NOMO-1 (cell line): Measurements from ENCODE around the gene TMOD1.
"Not testable (repeated sequence)": the region's sequence is repeated elsewhere in the genome, so short reads cannot be mapped to it uniquely, and the experiment has no call there.

ENCODE experiments used
- DNase-seq, 2 experiments: peaks; one replicate each; lab custom pipeline; 2025; ENCODE audit not compliant: unreplicated experiment in 2 of 2; lab: John Stamatoyannopoulos, UW

The TMOD1 gene

DNA sequence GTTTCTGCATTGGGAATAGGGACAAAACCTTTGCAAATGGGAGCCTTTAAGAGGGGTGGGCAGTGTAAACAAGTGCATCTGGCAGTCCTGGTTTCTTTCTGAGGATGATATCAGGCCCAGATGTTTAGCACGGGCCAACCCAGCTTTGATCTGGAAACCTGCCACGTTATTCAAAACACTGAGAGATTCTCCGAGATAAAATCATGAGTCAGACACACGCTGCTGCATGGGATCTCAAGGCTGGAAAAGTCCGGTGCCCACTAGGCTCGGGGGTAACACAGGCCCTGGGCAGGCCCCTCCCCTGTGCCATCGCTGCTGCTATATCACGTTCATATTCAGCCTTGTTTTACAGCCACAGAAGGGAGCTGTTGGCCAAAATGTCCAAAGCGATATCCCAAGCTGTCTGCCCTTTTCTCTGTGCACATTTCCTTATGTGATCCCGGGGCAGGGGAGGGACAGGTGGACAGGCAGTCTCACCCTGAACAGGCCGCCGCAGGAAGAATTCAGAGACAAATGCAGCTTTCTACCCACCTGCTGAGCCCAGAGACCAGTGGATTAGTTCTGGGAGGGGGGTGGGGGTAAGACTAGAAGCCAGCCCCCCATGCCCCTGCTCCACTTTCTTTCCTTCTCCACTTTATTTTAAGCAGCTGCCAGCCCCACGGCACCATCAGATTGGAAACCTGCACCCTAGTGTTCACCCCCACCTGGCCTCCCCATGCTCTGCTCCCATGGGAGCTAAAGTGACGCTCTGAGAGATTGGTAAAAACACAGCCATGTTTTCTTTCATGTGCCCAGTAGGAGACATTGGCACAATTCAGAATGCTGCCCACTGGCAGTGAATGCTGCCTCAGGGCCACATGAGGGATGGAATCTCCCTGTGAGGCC, 63.1 kb downstream of the TMOD1 start:
- DNase-seq = no peak

DNA sequence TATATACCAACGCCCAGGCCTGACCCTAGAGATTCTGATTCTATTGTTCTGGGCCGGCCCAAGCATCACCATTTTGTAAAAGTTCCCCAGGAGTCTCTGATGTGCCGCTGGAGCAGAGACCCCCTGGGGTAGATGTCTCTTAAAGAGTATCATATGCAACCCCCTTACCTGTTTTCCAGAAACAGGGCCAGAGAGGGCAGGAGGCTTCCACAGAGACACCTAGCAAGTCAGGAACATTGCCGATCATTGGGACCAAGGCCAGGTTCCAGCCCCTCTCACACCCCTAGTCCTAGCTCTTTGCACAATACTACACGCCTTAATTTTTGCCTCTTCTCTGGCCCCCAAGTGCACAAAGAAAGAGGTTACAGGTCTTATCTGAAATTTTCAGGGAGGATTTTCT, 63.8 kb downstream of the TMOD1 start:
- no peak for DNase-seq

DNA sequence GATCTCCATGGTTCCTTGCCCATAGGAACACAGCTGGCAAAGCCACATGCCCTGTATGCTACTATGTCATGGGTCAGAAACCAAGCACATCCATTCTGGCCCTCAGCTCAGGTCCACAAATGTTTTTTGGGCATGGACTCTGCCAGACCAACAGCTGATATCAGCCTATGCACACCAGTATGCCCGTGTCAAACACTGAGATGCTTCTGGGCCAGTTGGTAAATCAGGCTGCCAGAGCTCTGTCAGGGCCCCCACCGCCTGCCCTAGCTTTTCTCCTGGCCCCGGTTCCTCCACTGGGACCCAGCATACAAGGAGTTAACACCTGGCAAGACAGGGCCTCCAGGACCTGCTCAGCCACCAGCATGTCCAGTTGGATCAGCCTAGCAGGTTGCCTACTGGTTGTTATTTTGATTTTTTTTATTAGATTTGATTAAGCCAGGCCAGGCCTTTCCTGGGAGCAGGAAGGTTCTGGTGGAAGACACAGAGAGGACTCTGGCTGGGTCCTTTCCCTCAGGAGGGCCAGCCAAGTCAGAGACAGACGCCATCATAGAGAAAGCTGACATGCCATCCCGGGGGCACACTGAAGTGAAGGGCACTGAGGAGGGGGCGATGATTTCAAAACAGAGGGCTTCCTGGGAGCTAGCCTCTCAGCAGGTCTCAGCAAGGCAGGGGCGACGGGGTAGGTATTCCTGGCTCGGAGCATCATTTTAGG, 65.9 kb downstream of the TMOD1 start:
- DNase-seq = no peak

DNA sequence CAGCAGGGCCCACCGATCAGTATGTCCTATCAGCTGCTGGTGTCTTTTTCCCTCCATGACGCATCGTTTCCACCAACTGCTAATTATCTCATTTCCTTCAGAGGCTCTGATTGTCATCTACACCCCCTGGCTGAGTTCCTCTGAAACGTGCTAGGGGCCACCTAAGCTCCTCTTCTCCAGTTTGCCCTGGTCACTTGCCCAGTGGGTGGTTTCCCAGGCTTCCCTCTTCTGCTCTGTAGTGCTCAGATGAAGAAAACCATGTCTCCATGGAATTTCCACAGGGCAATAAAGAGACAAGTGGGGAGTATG, 66.4 kb downstream of the TMOD1 start:
- DNase-seq = no peak

DNA sequence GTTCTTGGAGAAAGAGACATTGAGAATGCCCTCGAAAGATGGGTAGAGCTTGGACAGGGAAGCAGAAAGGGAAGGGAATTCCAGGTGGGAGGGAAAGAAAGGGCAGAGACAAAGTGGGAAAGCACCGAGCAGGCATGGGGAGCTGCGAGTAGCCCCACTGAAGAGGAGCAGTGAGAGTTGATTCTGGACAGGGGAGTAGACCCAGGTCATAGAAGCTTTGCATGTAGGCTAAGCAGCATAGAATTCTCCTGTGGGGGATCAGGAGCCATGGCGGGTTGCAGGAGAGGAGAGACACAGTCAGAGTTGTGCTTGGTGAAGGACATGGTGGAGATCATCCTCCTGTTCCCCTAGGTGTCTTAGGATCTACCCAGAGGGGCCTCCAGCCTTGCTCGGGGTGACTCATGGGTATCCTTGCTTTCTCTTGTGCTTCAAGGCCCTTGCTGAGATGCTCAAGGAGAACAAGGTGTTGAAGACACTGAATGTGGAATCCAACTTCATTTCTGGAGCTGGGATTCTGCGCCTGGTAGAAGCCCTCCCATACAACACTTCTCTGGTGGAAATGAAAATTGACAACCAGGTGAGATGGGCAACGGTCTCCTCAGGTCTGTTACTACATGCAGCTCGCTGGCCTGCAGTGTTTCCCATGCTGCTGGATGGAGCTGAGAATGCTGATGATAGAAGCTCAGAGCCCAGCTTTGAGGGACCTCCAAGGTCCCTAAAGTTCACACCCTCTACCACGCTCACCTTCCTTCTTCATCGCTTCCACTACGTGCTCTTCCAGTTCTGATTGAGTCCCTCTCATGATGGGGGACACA, 67.2 kb downstream of the TMOD1 start:
- DNase-seq = no peak

DNA sequence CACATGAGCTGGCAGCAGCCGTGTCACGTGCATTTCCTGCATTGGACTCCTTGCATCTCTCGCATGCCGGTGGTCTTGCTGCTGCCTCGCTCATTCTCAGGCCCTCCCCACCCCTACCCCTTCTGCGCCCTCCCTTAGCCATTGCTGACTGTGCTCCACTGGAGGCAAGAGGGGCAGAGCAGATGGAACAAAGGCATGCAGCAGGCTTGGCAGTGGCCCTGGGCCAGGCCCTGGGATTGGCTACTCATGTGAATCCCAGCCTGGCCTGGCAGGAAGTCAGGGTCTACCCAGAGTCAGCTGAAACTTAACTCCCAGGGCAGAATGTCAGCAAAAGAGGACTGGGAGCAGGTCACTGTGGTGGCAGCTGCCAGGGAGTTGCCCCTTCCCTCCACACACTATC, 69.4 kb downstream of the TMOD1 start:
- no peak for DNase-seq

DNA sequence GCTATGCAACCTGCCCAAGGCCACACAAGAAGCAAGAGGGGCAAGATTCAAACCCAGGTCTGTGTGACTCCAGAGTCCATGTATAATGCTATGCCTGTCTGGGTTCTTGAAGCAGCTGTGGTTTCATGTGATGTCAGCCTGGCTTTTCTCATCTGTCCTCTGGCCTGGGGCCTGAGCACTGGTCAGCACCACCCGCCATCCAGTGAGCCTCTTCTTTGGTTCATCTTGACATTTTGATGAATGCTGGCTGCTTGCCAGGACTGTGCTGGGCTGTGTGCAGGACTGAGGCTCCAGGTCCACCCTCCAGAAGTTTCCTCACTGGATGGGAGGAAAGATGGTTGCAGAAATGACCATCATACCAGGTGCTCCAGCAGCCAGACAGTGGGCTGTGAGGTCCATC, 70.2 kb downstream of the TMOD1 start:
- DNase-seq = no peak

DNA sequence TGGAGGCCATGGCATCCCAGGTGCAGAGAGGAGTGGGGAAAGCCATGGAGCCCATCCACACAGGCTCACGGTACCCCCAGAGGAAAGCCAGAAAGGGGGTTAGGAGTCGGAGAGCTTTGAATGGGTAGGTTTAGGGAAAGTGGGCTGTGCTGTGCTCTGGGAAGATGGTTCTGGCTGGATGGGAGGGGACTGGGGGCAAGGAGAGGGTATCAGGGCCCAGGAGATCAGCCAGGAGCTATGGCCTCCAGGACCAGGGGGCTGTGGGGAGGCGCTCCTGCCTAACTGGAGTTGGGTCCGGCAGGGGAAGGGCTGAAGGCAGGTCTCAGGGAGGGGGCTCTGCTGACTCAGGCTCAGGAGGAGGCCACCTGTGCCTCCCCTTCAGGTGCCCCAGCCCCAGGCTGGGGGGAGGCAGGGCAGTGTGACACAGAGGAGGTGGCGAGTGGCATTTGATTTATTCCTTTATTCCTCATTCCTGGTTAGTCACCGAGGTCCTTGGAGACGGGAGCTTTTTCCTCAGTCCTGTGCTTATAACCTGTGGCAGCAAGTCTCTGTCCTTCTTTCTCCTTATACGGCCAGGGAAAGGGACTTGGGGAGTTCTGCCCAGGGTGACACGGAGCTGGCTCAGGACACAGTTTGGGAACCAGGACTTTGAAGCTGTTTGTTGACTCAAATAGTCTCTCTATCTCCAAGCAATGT, 70.9 kb downstream of the TMOD1 start:
- no peak for DNase-seq

DNA sequence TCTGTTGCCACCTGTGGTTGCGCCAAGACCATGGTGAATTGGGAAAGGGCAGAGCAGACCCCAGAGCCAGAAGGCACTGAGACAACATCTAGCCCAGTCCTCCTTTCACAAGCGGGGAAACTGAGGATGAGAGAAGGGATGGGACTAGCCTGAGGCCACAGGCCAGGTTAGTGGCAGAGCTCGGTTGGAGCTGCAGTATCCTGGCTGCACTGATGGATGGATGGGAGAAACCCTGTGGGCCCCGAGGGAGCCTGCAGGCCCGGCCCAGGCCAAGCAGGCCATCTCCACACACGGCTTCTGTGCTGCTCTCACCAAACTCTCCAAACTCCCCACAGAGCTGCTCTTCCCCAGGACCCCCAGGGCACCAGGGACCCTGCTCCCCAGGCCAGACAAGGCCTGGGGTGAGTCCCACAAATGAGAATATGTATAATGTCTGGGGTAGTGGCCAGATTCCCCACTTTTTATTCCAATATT, 71.5 kb downstream of the TMOD1 start:
- no peak for DNase-seq

DNA sequence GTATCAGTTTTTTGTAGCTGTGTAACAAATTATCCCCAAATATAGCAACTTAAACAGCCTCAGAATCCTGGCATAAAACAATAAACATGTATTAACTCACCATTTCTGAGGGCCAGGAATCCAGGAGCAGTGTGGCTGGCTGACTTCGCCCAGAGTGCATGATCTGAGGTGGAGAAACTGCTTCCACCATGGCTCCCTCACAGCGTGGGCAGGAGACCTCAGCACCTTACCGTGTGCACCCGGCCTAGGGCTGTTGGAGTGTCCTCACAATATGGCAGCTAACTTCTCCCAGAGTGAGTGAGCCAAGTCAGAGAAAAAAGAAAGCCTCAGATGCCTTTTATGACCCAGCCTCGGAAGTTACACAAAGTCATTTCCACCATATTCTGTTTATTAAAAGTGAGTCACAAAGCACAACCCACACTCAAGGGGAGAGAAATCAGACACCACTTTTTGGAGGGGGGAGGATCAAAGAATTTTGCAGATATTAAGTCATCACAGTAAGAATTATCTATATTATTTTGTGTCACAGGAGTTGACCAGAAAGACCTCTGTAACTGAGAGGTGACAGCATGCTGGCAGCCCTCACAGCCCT, 72.1 kb downstream of the TMOD1 start:
- DNase-seq = no peak

DNA sequence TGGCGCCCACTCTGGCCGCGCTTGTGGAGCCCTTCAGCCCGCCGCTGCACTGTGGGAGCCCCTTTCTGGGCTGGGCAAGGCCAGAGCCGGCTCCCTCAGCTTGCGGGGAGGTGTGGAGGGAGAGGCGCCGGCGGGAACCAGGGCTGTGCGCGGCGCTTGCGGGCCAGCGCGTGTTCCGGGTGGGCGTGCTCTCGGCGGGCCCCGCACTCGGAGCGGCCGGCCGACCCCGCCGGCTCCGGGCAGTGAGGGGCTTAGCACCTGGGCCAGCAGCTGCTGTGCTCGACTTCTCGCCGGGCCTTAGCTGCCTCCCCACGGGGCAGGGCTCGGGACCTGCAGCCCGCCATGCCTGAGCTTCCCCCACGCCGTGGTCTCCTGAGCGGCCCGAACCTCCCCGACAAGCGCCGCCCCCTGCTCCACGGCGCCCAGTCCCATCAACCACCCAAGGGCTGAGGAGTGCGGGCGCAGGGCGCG, 72.7 kb downstream of the TMOD1 start:
- not testable (repeated sequence) for DNase-seq

DNA sequence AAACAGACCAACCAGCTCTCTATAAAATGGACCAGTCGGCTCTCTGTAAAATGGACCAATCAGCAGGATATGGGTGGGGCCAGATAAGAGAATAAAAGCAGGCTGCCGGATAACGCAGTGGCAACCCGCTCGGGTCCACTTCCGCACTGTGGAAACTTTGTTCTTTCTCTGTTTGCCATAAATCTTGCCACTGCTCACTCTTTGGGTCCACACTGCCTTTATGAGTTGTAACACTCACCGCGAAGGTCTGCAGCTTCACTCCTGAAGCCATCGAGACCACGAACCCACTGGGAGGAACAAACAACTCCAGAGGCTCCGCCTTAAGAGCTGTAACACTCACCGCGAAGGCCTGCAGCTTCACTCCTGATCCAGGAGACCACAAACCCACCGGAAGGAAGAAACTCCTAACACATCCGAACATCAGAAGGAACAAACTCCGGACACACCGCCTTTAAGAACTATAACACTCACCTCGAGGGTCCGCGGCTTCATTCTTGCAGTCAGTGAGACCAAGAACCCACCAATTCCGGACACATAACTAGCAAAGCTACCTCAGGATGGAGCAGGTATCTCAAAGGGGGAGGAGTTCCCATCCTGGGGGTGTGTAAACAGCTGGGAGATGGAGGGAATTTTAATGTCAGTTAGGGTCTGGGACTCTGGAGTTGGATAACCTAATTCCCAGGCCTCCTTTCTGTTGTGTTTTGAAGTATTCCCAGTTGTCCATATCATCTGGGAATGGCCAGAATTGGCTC, 73.6 kb downstream of the TMOD1 start:
- not testable (repeated sequence) for DNase-seq

DNA sequence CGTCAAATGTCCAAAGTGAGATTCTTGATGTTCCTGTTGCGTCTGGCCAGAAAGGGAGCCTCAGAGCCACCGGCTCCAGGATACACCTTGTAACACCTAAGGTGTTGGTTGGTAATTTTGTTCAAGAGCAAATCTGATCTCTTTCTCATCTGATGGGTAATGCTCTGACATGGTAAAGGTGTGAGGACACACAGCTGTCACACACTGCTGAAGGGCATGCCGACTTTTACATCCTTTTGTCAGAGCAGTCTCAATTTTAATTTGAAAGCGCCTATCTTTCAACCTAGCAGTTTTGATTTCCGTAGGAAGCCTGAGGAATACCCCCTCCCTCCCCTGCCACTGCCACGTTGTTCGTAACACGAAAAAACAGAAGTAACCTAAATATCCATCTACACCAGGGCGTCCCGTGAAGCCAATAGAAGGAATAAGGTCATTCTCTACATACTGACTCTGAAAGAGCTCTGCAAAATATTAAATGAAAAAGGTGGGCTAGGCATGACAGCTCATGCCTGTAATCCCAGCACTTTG, 74.3 kb downstream of the TMOD1 start:
- no peak for DNase-seq

DNA sequence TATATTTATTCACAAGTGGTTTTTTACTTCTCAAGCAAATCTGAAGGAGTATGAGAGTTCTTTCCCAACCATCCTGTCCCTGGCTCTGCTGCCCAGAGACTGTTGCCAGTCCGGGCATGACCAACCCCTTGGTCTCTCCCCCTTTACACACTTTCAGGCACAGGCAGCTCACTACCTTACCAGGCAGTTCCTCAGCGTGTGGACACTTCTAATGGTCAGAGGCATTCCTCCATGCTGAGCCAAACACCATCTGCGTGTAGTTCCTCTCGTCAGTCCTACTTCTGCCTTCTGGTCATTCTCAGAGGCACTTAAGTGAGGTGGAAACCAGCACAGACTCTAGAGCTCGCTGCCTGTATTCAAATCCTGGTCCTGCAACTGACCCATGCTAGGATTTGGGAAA, 75.6 kb downstream of the TMOD1 start:
- no peak for DNase-seq

DNA sequence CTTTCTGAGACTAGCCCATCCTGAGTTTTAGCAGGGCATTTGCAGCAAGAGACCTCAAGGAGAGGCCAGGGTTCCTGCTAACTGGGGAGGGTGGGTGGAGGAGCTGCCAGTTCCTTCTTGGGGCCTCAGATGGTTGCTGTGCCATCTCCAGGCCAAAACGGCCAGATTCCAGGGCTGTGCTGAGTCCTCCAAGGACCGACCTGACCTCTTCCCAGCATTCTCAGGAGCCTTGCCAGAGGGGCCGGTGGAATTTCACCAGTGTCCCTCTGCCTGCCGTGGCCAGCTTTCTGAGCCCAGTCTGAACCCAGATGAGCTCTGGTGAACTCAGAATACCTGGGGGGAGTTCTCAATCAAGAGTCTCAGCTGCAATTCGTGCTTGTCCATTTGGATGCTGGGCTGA, 77.4 kb downstream of the TMOD1 start:
- DNase-seq = no peak

DNA sequence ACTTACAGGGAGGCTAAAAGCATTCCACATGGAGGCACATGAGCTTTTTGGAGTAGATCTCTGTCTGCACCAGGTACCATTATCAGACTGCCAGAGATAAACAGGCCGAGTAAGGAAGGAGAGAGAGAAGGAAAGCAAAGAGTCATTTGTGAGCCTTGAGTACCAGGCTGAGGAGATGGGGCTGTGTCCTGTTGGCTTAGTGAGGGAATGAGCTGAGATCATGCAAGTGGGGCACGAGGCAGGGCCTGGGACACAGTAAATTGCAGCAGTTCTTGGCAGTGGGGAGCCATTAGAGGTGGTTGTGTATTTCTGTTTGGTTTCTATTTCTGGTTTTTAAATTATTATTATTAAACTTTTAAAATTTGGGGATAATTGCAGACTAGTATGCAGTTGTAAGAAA, 78.4 kb downstream of the TMOD1 start:
- DNase-seq = no peak

DNA sequence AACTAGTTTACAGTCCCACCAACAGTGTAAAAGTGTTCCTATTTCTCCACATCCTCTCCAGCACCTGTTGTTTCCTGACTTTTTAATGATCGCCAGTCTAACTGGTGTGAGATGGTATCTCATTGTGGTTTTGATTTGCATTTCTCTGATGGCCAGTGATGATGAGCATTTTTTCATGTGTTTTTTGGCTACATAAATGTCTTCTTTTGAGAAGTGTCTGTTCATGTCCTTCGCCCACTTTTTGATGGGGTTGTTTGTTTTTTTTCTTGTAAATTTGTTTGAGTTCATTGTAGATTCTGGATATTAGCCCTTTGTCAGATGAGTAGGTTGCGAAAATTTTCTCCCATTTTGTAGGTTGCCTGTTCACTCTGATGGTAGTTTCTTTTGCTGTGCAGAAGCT, 80.1 kb downstream of the TMOD1 start:
- DNase-seq = not testable (repeated sequence)

DNA sequence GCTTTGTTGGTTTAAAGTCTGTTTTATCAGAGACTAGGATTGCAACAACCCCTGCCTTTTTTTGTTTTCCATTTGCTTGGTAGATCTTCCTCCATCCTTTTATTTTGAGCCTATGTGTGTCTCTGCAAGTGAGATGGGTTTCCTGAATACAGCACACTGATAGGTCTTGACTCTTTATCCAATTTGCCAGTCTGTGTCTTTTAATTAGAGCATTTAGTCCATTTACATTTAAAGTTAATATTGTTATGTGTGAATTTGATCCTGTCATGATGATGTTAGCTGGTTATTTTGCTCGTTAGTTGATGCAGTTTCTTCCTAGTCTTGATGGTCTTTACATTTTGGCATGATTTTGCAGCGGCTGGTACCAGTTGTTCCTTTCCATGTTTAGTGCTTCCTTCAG, 83.3 kb downstream of the TMOD1 start:
- not testable (repeated sequence) for DNase-seq

DNA sequence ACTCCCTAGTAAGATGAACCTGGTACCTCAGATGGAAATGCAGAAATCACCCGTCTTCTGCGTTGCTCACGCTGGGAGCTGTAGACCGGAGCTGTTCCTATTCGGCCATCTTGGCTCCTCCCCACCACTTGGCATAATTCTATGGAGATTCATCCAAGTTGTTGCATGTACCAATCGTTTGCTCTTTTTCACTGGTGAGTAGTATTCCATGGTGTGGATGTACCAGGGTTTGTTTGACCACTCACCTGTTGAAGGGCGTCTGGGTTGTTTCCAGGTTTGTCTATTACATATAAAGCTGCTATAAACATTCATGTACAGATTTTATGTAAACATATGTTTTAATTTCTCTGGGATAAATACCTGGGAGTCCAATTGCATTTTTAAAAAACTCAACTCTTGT, 85.4 kb downstream of the TMOD1 start:
- DNase-seq = not testable (repeated sequence)
